Measurements from ENCODE around the gene ZFP1.
"Not testable (repeated sequence)": the region's sequence is repeated elsewhere in the genome, so short reads cannot be mapped to it uniquely, and the experiment has no call there.

Gene ZFP1

DNA sequence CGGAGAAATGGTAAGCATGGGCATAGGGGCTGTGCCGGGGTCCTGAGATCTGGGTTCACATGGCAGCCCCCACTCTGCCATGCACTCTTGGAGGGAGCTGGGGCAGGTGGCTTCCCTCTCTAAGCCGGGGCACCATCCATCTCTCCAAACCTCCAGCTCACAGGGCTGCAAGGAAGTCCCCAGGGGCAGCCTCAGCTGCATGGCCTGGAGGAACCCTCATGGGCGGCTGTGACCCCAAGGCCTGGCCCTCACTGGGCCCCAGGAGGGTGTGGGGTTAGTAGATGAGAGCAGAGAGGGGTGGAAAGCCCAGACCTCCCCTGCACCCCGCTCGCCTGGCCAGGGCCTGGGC lies 56.1 kb downstream of the ZFP1 start:
- no peak for DNase-seq (ENCODE audit: low spot score)

DNA sequence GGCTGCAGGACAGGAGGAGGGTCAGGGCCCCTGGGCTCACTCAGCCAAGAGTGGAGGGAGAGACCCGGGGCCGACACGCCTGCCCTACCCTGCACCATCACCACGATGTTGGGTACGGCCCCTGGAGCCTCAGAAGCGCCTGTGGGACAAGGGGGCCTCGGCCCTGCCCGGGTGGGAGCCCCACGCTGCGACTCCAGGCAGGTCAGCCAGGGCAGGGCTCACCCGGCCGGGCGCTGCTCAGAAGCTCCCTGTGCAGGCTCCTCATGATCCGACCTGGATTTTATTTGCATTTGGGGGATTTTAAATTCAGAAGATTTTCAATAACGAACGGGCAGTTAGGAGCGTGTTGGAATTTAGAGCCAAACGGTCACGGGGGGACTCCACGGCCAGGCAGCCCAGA lies 56.6 kb downstream of the ZFP1 start:
- DNase-seq (ENCODE audit: low spot score) = not testable (repeated sequence)

DNA sequence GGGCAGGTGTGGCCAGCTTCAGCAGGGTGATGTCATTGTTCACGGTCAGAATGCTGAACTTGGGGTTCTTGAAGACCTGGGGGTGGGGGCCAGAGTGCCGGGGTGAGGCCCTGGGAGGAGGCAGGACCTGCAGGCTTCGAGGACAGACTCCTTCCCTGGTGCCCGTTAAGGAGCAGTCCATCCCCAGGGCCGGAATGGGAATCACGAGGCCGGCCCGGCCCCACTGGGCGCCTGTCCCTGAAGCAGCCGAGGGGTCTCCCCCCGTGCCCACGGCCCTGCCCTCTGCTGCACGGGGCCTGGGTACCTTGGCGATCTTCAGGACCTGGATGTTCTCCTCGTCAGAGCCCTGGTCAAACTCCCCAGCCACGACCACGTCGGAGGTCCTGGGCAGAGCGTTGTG lies 57.1 kb downstream of the ZFP1 start:
- DNase-seq (ENCODE audit: low spot score) = not testable (repeated sequence)

DNA sequence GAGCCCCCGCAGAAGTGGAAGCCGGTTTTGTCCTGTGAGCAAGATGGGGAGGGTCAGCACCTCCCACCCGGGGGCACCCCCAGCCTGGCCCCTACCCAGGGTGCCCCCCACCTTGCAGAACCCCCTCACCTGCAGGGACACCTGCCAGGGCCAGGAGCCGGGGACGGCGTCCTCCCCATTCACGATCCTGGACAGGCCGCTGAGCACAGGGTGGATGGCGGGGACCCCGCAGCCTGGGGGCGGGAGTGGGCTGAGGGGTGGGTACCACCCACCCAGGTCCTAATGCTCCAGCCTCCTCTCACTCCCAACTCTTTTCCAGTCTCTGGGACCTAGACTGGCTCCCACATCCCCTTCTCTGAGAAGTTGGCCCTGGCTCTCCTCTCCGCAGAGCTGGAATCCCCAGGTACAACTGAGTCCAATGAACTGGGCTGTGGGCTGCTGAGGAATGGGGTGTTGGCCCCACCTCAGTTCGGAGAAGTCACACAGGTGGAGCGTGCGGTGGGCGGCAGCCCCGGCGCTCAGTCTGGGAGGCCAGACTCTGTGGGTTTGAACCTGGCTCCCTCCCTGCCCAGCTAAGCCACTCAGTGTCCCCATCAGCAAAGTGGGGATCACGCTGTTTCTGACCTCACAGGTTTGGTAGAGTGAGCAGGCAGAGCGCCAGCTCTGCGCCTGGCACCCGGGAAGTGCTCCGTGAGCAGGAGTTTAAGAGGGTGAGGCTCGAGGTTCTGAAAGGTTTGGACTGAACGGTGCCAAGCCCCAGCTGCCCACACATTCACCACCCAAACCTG lies 57.8 kb downstream of the ZFP1 start:
- DNase-seq (ENCODE audit: low spot score) = not testable (repeated sequence)

DNA sequence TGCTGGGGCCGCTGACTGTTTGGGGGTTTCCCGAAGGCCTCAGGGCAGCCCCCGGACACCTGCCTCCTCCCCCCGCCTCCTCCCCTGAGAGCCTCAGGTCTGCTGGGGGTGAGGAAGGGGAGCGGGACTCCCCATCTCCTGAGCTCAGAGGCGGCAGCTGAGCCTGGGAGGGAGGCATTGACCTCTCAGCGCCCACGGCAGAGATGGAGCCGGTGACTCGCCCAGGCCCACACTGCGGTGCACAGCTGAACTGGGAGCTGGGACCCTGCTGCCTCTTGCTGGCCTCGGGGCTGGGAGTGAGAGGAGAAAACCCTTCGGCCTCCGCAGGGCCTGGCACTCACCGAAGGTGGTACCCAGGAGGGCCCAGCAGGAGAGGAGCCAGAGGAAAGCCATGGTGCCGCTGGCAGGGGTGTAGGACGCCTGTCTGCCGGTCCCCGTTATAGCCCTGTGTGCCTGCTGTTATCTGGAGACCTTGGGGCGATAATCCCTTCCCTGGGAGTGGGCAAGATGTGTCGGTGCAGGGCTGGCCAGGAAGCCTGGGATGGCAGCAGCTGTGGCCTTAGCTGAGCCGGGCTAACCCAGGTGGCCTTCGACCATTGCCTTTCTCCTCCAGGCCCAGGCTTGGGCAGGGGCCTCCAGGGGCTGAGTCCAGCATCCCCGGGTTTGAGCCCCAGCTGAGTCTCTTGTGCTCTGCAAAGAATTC lies 58.6 kb downstream of the ZFP1 start, which contains the start of gene CTRB2:
Gene CTRB2 (minus strand): TSS at position 413 of the 703 bp plus-strand sequence. CDS start 20 bp downstream, at position 393.
- no peak for DNase-seq (ENCODE audit: low spot score)

DNA sequence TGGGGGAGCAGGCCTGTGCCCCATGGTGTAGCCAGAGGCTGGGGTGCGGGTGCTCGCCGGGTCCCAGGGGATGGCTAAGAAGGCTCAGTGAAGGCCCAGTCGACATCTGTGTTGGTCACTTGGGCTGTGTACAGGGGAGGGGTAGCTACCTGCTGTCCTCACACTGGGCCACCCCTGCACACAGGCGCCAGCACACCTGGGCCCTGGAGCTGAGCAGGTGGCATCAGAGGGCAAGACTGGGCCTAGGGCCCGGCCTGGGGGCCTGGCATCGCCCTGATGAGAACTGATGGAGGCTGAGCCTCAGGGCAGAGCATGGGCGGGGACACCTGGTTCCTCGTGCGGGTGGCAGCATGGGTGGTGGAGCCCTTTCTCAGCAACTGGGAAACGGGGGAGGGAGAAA lies 59.5 kb downstream of the ZFP1 start:
- DNase-seq (ENCODE audit: low spot score) = no peak

DNA sequence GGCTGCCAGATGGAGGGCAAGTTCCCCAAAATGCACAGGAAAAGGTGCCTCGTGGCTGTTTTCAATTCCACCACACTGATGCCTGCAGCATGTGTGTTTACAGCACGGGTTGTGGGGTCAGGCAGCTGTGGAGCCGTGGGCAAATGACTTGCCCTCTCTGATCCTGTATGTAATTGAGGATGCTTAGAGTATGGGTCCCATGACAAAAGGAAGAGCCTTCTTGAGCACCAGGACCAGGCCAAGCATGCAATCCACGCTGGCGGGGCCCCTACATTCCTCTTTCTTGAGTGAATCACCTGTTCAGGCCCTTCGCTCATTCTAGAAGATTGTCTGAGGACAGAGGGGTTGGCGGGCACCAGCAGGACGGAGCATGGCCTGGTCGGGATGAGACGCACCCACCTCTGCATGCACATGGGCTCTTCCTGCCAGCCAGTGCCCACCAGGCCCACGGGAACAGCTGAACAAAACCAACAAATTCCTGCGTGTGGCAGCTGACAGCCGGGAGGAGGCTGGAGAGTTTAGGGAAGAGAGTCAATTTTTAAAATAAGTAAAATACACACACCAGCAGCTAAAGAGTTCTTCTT lies 60.0 kb downstream of the ZFP1 start:
- no peak for DNase-seq (ENCODE audit: low spot score)

DNA sequence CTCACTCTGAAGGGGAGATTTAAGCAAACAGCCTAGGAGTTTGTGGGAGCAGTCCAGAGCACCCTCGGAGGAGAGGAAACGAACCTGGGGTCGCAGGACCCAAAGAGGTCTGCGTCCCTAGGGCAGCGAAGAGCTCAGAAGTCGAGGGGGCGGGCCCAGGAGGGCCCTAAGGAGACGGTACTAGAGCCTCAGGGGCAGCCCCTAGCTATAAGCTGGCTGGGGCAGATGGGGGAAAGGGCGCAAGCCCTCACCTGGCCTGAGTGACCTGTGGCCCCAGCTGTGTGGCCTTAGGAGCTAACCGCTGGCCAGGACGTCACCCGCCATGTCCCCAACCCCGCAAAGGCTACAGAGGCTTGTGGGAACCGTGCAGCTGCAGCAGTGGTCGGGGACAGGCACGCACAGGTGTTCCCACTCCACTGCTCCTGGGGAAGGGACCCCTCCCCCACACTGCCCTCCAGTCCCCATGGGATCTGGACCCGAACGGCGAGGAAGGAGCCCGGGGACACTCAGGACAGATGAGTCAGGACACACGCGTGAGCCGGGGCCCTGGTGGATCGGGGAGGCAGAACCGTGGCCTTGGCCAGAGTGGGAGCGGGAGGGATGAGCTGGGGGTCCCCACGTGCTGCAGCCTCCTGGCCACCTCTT lies 60.7 kb downstream of the ZFP1 start:
- no peak for DNase-seq (ENCODE audit: low spot score)

DNA sequence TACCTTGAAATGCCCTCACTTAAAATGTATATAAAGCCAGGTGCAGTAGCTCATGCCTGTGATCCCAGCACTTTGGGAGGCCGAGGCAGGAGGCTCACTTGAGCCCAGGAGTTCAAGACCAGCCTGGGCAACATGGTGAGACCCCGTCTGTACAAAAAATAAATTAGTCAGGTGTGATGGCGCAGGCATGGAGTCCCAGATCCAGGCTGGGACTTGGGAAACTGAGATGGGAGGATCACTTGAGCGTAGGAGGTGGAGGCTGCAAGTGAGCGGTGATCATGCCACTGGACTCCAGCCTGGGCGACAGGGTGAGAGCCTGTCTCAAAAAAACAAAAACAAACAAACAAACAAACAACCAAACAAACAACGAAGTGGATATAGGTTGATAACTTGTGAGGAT lies 61.2 kb downstream of the ZFP1 start:
- not testable (repeated sequence) for DNase-seq (ENCODE audit: low spot score)

DNA sequence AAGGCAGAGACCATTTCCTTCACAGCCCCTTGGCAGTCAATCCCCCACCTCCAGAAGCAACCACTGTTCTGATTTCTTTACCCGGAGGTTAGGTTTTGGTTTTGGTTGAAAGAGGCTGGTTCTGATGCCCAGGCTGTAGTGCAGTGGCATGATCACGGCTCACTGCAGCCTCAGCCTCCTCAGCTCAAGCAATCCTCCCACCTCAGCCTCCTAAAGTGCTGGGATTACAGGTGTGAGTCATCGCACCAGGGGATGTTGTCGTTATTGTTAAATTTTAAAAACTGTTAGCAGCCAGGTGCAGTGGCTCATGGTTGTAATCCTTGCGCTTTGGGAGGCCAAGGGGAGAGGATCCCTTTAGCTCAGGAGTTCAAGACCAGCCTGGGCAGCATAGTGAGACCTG lies 61.6 kb downstream of the ZFP1 start:
- DNase-seq (ENCODE audit: low spot score) = no peak

DNA sequence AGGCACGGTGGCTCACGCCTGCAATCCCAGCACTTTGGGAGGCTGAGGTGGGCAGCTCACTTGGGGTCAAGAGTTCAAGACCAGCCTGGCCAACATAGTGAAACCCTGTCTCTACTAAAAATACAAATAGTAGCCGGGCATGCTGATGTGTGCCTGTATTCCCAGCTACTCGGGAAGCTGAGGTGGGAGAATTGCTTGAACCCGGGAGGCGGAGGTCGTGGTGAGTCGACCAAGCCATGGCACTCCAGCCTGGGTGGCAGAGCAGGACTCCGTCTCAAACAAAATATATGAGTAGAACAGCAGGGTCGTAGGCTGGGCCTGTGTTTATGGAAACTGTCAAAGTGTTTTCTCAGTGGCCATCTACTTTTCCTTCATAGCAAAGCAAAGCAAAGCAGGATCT lies 63.0 kb downstream of the ZFP1 start:
- DNase-seq (ENCODE audit: low spot score) = not testable (repeated sequence)

DNA sequence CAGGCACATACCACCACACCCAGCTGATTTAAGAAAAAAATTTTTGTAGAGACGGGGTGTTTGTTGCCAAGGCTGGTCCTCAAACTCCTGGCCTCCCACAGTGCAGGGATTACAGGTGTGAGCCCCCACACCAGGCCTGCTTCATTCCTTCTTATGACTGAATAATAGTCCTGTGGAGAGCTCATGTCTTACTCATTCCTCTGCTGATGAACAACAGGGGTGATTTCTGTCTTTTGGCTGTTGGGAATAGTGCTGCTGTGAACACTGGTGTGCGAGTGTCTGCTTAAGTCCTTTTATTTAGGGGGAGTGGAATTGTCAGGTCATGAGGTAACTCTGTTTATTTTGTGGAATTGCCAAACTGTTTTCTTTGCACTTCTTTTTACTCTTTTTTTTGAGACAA lies 67.8 kb downstream of the ZFP1 start:
- no peak for DNase-seq (ENCODE audit: low spot score)

DNA sequence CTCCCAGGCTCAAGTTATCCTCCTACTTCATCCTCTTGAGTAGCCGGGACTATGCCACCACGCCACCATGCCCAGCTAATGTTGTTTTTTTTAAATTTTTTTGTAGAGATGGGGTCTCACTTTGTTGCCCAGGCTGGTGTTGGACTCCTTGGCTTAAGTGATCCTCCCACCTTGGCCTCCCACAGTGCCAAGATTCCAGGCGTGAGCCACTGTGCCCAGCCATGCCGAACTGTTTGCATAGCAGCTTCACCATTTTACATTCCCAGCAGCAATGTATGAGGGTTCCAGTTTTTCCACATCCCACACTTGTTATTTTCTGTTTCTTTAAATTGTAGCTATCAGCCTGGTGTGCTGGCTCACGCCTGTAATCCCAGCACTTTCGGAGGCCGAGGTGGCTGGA lies 68.3 kb downstream of the ZFP1 start:
- DNase-seq (ENCODE audit: low spot score) = no peak

DNA sequence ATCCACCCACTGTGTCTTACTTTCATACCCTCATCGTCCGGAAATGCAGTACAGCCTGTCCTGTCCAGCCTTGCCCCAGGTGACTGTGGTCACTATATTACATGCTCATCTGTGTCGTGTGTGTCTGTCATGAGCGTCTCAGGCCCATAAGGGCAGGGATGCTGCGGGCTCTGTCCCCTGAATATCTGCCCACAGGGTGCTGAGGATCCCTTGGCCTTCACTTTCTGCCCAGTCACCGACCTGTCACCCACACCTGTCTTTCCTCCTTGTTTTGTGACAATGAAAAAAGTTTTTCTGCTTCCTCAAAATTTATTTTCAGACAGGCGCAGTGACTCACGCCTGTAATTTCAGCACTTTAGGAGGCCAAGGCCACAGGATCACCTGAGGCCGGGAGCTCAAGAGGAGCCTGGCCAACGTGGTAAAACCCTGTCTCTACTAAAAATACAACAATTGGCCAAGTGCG lies 69.1 kb downstream of the ZFP1 start:
- DNase-seq (ENCODE audit: low spot score) = no peak

DNA sequence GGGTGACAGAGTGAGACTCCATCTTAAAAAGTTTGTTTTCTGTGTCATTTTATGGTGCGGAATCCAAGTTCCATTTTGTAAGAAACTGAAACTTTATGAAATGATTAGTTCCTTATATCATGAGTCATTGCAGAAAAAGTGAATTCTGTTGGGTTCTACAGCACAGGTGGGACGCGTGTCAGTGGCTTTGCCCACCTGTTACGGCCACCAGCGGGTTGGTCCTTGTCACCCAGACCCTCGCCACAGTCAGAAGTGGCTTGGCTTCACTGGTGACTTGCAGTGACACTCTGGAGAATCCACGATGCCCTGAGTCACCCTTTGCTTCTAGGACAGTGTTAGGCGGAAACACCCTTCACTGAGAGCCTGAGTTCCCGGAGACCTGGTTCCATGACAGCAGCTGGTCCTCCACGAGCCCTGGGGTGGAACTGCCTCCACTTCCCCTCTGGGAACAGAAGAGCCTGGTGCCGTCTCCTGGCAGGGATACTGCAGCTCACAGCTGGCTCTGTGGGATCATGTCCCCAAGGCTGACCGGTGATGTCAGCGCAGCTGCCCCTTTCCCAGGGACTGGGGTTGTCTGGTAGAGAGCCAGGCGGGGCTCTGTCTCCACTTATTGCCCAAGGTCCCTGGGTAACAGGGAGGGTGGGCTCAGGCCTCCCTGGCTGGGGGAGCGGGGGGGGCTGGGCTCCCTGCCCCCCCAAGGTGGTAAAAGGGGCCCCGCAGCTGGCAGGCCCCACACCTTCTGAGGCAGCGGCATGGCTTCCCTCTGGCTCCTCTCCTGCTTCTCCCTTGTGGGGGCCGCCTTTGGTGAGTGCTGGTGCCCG lies 70.1 kb downstream of the ZFP1 start, which contains the start of gene CTRB1:
Gene CTRB1 (plus strand): TSS at position 733 of the 821 bp plus-strand sequence. CDS start 20 bp downstream, at position 753.
- no peak for DNase-seq (ENCODE audit: low spot score)

DNA sequence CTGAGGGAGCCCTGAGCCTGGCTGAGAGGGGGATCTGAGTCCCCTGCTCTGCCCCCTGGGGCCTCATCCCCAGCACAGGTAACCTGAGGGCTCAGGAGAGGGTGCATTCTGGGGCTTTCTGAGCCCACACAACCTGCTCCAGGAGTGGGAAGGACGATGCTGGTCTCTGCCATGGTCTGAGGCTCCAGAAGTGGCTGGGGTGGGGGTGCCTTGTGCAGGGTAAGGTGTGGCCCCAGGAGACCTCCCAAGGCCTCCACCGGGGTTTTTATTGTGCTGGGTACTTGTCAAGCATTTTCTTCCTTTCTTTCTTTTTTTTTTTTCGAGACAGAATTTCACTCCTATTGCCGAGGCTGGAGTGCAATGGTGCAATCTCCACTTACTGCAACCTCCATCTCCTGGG lies 70.8 kb downstream of the ZFP1 start:
- no peak for DNase-seq (ENCODE audit: low spot score)

DNA sequence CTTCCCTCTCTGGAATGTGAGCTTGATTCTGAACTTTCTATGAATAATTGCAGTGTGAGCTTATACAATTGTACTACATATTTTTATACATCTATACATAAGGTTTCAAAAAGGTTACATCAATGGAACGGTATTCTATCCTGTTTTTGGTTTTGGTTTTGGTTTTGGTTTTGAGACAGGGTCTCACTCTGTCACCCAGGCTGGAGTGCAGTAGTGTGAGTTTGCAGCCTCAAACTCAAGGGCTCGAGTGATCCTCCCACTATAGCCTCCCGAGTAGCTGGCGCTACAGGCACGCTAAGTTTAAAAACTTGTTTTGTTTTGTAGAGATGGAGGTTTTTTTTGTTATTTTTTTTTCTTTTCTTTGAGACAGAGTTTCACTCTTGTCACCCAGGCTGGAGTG lies 71.5 kb downstream of the ZFP1 start:
- no peak for DNase-seq (ENCODE audit: low spot score)
